Neural crest cell (in vitro differentiated cells): ENCODE results near the gene TUSC2. TPM values are rescaled to one million over a fixed set of nuclear protein-coding genes. Genes with fewer than 3 reads are reported as not detected.

Experiments used
- DNase-seq: peaks from one replicate; pipeline ENCODE4 v3.0.0; 2021; ENCODE audit warnings: low read depth, mixed read lengths, low spot score
- H3K27ac Mint-ChIP-seq: one replicate; pipeline ENCODE4 v1.8.0; 2021; ENCODE audit warnings: mild to moderate bottlenecking, mixed read lengths; ENCODE audit not compliant: unreplicated experiment
- H3K27me3 Mint-ChIP-seq: 2 replicates; pipeline ENCODE4 v1.8.0; 2021; ENCODE audit warnings: low read depth, mild to moderate bottlenecking, mixed read lengths
- H3K36me3 Mint-ChIP-seq: 2 replicates; pipeline ENCODE4 v1.8.0; 2021; ENCODE audit warnings: low read depth, mild to moderate bottlenecking, mixed read lengths
- H3K4me1 Mint-ChIP-seq: 2 replicates; pipeline ENCODE4 v1.8.0; 2021; ENCODE audit warnings: mixed read lengths
- H3K4me3 Mint-ChIP-seq: one replicate; pipeline ENCODE4 v1.8.0; 2021; ENCODE audit warnings: mild to moderate bottlenecking, mixed read lengths
- H3K9me3 Mint-ChIP-seq: 2 replicates; pipeline ENCODE4 v1.8.0; 2021; ENCODE audit warnings: mixed read lengths
- total RNA-seq: library from RNA; stranded (reverse); gene quantifications from 2 replicates; pipeline ENCODE4 v1.2.1, GENCODE V29; 2021
- TF ChIP-seq, protein P1 (sequence below): fragments of 200-600 bp; sonication (generic); conservative IDR thresholded peaks from 2 replicates; pipeline ENCODE4 v1.5.0; 2021; ENCODE audit warnings: antibody characterized with exemption, mild to moderate bottlenecking

TUSC2 gene
- total RNA-seq, 1 donor from 2014 or later: 35.5 TPM

DNA sequence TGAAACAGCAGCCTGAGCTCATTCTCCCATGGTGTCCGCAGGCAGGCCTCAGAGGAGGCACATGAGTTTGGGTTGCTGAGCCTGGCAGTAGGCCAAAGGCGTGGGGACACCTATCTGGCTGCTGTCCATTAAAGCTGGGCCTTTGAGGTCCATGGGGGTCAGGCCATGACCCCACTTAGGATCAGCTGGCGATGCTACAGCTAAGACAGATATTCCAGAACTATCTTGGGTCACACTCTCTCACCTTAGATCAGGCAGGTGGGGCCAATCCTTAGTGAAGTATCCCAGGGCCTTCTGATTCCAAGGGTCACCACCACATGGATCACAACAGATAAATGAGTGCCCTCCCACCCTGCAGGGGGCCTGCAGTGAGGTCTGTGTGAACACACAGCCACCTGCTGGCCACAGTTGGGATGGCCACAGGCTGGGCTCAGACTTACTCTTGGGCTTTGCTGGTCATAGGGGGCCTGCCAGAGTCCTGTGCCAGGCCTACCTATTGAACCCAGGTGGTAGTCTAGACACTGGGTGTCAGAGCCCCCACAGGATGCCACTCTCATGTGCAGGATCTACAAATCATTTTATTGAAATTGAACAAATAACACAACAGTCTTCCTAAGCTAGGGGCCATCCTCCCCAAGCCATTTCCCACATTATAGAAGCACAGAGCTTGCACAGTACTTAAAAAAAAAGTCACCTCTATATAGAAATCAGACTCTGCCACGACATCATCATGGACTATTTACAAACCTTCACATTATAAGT is 3.5 kb downstream of the TUSC2 start:
- TF ChIP-seq, protein P1, sequence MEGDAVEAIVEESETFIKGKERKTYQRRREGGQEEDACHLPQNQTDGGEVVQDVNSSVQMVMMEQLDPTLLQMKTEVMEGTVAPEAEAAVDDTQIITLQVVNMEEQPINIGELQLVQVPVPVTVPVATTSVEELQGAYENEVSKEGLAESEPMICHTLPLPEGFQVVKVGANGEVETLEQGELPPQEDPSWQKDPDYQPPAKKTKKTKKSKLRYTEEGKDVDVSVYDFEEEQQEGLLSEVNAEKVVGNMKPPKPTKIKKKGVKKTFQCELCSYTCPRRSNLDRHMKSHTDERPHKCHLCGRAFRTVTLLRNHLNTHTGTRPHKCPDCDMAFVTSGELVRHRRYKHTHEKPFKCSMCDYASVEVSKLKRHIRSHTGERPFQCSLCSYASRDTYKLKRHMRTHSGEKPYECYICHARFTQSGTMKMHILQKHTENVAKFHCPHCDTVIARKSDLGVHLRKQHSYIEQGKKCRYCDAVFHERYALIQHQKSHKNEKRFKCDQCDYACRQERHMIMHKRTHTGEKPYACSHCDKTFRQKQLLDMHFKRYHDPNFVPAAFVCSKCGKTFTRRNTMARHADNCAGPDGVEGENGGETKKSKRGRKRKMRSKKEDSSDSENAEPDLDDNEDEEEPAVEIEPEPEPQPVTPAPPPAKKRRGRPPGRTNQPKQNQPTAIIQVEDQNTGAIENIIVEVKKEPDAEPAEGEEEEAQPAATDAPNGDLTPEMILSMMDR: peak; percentile 81
- Mint-ChIP-seq H3K36me3 (peaks cover 9% of the 10 kb centered on the region), H3K27ac (no peak overlapping the region), H3K27me3 (no peaks in the 10 kb centered on the region), H3K4me1 (peaks cover 49% of the 10 kb centered on the region), H3K9me3 (no peaks in the 10 kb centered on the region), H3K4me3 (peak overlapping the region; percentile 94)
- peak; percentile 79 for DNase-seq

DNA sequence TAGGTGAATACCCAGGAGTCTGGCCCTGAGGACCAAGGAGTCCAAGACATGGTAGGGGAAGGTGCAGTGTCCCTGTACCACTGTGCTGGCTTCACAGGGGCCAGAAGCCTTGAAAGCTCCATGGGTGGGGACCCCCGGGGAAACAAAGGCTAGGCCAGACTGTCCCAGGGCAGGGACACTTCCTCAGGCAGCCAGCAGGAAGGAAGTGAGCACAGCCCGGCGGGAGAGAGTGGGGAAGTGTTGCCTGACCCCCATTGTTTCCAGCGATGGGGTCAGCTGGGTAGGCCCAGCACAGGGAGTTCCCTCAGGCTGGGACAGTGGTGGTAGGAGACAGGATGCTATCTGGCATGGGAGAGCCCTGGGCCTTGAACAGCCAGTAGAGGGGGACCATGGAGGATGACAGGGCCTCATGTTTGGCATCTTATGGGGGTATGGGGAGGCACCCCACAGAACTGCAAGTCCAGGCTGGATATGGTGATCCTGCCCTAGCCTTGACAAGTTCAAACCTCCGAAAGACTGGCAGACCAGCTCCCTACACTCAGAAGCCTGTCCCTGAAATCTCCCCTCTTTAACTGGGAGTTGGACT is 4.3 kb downstream of the TUSC2 start:
- peak overlapping the region; percentile 94 for H3K4me3 Mint-ChIP-seq
- no peaks in the 10 kb centered on the region for H3K9me3 Mint-ChIP-seq
- TF ChIP-seq, protein P1: no peak
- peaks cover 11% of the 10 kb centered on the region for H3K36me3 Mint-ChIP-seq
- peaks cover 58% of the 10 kb centered on the region for H3K4me1 Mint-ChIP-seq
- H3K27me3 Mint-ChIP-seq: no peaks in the 10 kb centered on the region
- no peak for DNase-seq
- no peak overlapping the region for H3K27ac Mint-ChIP-seq

DNA sequence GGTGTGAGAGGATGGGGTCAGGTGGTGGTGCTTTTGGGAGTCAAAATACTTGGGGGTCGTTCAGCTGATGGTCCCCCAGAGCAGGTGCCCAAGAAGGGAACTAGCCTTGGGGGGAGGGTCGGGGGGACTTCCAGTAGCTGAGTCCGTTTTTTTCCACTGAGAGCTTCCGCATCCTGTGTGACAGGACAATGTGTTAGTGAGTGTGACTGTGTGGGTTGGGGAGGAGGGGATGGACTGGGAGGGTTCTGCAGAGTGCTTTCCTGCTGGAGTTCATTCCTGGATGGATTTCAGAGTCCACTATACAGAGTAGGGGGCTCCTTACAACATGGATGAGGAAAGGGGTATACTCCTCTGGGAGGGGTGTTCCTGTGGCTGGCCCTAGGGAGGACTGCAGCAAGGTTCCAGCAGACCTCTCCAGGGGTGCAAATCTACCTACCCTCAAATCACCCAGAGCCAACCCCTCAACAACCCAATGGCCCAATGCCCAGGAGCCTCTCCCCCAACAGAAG is 4.9 kb downstream of the TUSC2 start:
- Mint-ChIP-seq H3K4me3 (peak overlapping the region; percentile 94), H3K27ac (no peak overlapping the region), H3K4me1 (peaks cover 58% of the 10 kb centered on the region), H3K27me3 (no peaks in the 10 kb centered on the region), H3K36me3 (peaks cover 13% of the 10 kb centered on the region), H3K9me3 (no peaks in the 10 kb centered on the region)
- TF ChIP-seq, protein P1: no peak
- DNase-seq: no peak

DNA sequence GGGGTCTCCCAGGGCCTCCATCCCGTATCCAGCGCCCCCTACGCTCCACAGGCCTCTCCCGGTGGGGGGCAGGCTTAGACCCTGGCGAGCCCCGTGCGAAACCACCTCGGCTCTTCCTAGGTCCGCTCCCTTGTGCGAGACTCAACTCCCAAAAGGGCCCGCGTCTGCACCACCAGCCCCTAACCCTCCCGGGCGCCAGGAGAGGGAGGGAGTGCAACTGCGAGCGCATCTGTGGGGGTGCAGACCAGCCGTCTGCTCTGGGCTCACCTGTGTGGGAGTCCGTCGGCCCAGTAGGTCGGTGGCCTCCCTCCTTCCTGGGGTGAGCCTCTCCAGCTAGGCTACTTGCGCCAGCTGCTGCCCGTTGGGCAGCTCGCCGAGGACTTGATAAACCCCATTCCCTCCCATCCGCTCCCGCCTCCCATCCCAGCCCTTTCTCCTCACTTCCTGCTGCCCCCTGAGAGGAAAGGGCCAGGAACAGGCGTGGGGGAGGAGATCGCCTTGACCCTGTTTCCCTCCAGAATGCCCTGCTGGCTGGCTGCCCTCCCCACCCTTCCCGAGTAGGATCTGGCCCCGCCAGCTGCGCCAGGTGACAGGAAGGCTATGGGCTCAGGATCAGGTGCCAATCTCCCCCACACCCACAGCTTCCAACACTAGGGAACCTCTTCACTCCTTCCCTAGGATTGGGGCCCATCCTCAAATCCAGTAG is 5.5 kb downstream of the TUSC2 start, which contains the start of gene HYAL2:
TSS of gene HYAL2 (minus strand) at position 360 of the 706 bp plus-strand sequence. CDS start 2,256 bp downstream, outside the sequence.
- Mint-ChIP-seq H3K27ac (peak within 1 kb of the TSS; percentile 100), H3K4me3 (peak within 1 kb of the TSS; percentile 94), H3K4me1 (peaks cover 56% of the 10 kb centered on the region), H3K27me3 (no peaks in the 10 kb centered on the region), H3K9me3 (no peaks in the 10 kb centered on the region), H3K36me3 (peaks cover 10% of the 10 kb centered on the region)
- DNase-seq: no peak
- TF ChIP-seq, protein P1: no peak

DNA sequence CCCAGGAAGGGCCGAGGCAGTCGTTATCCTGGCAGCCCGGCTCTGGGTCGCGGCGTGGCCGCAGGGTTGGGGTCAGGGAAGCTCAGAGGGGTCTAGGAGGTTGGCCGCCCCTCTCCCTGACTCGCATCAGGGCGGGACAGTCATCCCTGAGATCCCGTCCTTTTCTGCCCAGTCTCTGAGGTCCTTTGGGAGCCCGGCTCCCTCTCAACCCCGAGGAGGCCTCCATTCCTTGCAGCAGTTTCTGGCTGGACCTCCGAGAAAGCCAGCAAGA is 6.0 kb downstream of the TUSC2 start:
- H3K27me3 Mint-ChIP-seq: no peaks in the 10 kb centered on the region
- DNase-seq: no peak
- H3K4me1 Mint-ChIP-seq: peaks cover 53% of the 10 kb centered on the region
- H3K27ac Mint-ChIP-seq: peak overlapping the region; percentile 100
- H3K9me3 Mint-ChIP-seq: no peaks in the 10 kb centered on the region
- TF ChIP-seq, protein P1: no peak
- peaks cover 10% of the 10 kb centered on the region for H3K36me3 Mint-ChIP-seq
- H3K4me3 Mint-ChIP-seq: peak overlapping the region; percentile 94
